OCI-LY7 (cell line): ENCODE results near the gene ZNF181. TPM values are rescaled to one million over a fixed set of nuclear protein-coding genes. Genes with fewer than 3 reads are reported as not detected.

Experiments
- BruUV-seq: library from RNA; stranded (reverse); fragments of 400-500 nt; replicated peaks from 2 replicates; lab custom pipeline; 2021; lab: Mats Ljungman, UMichigan
- CTCF ChIA-PET: fragments of 300-600 bp; sonication (Branson Sonifier 250); formaldehyde crosslinking; loops from one replicate; lab custom pipeline; 2022; ENCODE audit warnings: antibody characterized with exemption; ENCODE audit not compliant: unreplicated experiment; lab: Charles Lee
- POLR2A ChIA-PET: fragments of 300-600 bp; sonication (Branson Sonifier 250); formaldehyde crosslinking; loops from one replicate; lab custom pipeline; 2022; ENCODE audit warnings: antibody characterized with exemption; lab: Charles Lee
- DNase-seq: peaks from one replicate; pipeline ENCODE4 v3.0.0-alpha.2; 2015; ENCODE audit warnings: low spot score
- H2AFZ ChIP-seq: fragments of 200-600 bp; sonication (generic), shearing (Covaris generic); 2 replicates; pipeline ENCODE4 v1.6.1; 2014; ENCODE audit warnings: mild to moderate bottlenecking, antibody characterized with exemption, low read length, moderate library complexity
- H3K27ac ChIP-seq: fragments of 200-600 bp; sonication (generic); 2 replicates; pipeline ENCODE4 v1.5.1; 2014; ENCODE audit warnings: mixed run types, low read depth, mild to moderate bottlenecking, moderate library complexity, low read length, inconsistent platforms; ENCODE audit not compliant: poor library complexity, severe bottlenecking
- H3K36me3 ChIP-seq: fragments of 200-600 bp; sonication (generic); 2 replicates; pipeline ENCODE4 v1.6.1; 2014; ENCODE audit warnings: mild to moderate bottlenecking, antibody characterized with exemption, low read length, moderate library complexity, mixed read lengths; ENCODE audit not compliant: insufficient read depth
- H3K4me1 ChIP-seq: fragments of 200-600 bp; sonication (generic); 2 replicates; pipeline ENCODE4 v1.5.1; 2014; ENCODE audit warnings: mild to moderate bottlenecking, low read length; ENCODE audit not compliant: insufficient read depth, poor library complexity, severe bottlenecking
- H3K4me2 ChIP-seq: fragments of 200-600 bp; sonication (generic); 2 replicates; pipeline ENCODE4 v1.6.1; 2014; ENCODE audit warnings: mild to moderate bottlenecking, low read length
- H3K4me3 ChIP-seq: fragments of 200-600 bp; sonication (generic); 2 replicates; pipeline ENCODE4 v1.5.1; 2014; ENCODE audit warnings: mild to moderate bottlenecking, low read depth, low read length; ENCODE audit not compliant: poor library complexity, severe bottlenecking
- H3K79me2 ChIP-seq: fragments of 200-600 bp; sonication (generic); 2 replicates; pipeline ENCODE4 v1.6.1; 2016; ENCODE audit warnings: low read depth, mild to moderate bottlenecking, low read length, moderate library complexity, mixed read lengths; ENCODE audit not compliant: insufficient read depth
- H3K9me2 ChIP-seq: fragments of 200-600 bp; sonication (generic); 2 replicates; pipeline ENCODE4 v1.6.1; 2016; ENCODE audit warnings: mild to moderate bottlenecking, low read length, mixed read lengths; ENCODE audit not compliant: insufficient read depth
- H3K9me3 ChIP-seq: fragments of 200-600 bp; sonication (generic); 2 replicates; pipeline ENCODE4 v1.6.1; 2014; ENCODE audit warnings: mild to moderate bottlenecking, mixed run types, low read length, mixed read lengths
- H4K20me1 ChIP-seq: fragments of 200-600 bp; sonication (generic); 2 replicates; pipeline ENCODE4 v1.6.1; 2014; ENCODE audit warnings: mild to moderate bottlenecking, antibody characterized with exemption, low read length, moderate library complexity, mixed read lengths; ENCODE audit not compliant: insufficient read depth
- EZH2phosphoT487 ChIP-seq: fragments of 200-600 bp; sonication (generic); IDR thresholded peaks from 2 replicates; pipeline ENCODE4 v1.6.1; 2018; ENCODE audit warnings: low read depth, borderline replicate concordance, mild to moderate bottlenecking, mixed run types, antibody characterized with exemption, low read length, moderate library complexity, mixed read lengths
- intact Hi-C: fragments of 100-400 bp; cut with micrococcal nuclease; formaldehyde crosslinking; loops from one replicate; pipeline ENCODE4 v1.10.0; 2022; ENCODE audit not compliant: unreplicated experiment
- total RNA-seq, 2 experiments: library from RNA; depleted of rRNA in 1 of 2; stranded (reverse); fragments of >200 nt in 1 of 2; shearing (Covaris generic) in 1 of 2; gene quantifications; 2 replicates each; pipeline ENCODE4 v1.2.3, GENCODE V29; 2014 to 2022
- TF ChIP-seq, protein P1 (sequence below): fragments of 200-600 bp; sonication (generic); conservative IDR thresholded peaks from 2 replicates; pipeline ENCODE4 v1.5.1; 2014; ENCODE audit warnings: mild to moderate bottlenecking, antibody characterized with exemption, low read length, moderate library complexity, mixed read lengths

ZNF181 gene
- total RNA-seq, 2 experiments from 2014 or later = 8.3 to 18.8 TPM

DNA sequence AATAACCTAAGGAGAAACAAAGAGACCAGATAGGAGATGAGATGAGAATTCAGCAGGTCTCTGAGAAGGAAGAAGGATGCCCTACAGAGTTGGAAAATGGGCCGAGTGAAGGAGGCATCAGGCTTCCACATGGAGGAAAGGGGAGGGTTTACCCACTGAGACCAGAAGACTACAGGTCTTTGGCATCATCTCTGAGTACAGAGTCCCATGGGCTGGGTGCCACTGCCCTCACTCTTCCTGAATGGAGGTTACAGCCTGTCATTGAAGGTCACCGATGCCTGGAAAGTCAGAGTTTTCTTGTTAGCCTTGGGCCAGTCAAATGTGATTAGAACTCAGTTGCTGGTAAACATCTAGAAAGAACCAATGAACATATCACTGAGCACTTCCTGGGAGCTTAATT is 46.7 kb upstream of the ZNF181 start:
- intact Hi-C loops = no loop called here
- H3K4me3 ChIP-seq = no peak overlapping the region
- POLR2A ChIA-PET = no interaction called here

DNA sequence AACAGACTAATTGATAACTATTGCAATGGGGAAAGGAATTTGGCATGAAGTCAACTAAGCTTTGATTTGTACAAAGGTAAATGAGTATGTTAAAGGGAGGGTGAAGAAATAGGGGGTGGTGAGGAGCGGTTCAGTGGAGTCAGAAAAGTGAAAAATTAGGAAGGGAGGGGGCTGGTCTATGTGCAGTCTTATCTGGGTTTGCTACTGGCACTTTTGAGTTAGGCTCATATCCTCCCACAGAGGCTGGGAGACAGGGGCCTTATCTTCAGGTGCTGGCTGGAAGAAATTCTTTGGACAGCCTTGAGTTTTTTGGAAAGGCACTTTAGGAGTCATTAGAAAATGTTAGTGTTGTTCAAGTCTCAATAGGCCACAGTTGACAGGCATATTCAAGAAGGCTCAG is 45.5 kb upstream of the ZNF181 start:
- Histone ChIP-seq H3K27ac (no peak overlapping the region), H3K4me1 (no peaks in the 10 kb centered on the region), H3K79me2 (no peaks in the 10 kb centered on the region), H3K36me3 (peaks cover 16% of the 10 kb centered on the region), H3K9me3 (no peaks in the 10 kb centered on the region), H2AFZ (no peak overlapping the region), H4K20me1 (no peaks in the 10 kb centered on the region), H3K9me2 (no peaks in the 10 kb centered on the region; the same call in 1 of the 2 replicates), H3K4me3 (no peak overlapping the region), H3K4me2 (no peak overlapping the region)
- TF ChIP-seq, protein P1, sequence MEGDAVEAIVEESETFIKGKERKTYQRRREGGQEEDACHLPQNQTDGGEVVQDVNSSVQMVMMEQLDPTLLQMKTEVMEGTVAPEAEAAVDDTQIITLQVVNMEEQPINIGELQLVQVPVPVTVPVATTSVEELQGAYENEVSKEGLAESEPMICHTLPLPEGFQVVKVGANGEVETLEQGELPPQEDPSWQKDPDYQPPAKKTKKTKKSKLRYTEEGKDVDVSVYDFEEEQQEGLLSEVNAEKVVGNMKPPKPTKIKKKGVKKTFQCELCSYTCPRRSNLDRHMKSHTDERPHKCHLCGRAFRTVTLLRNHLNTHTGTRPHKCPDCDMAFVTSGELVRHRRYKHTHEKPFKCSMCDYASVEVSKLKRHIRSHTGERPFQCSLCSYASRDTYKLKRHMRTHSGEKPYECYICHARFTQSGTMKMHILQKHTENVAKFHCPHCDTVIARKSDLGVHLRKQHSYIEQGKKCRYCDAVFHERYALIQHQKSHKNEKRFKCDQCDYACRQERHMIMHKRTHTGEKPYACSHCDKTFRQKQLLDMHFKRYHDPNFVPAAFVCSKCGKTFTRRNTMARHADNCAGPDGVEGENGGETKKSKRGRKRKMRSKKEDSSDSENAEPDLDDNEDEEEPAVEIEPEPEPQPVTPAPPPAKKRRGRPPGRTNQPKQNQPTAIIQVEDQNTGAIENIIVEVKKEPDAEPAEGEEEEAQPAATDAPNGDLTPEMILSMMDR = no peak
- POLR2A ChIA-PET = interaction anchor here (0.6 to 0.9 kb wide), 2 partner anchors 11 to 43 kb away, joined by 3 to 8 read pairs; partner anchors contain the start of gene SCGB2B2
- intact Hi-C loops = no loop called here
- BruUV-seq = no TSS peak
- DNase-seq = no peak
- CTCF ChIA-PET = no interaction called here

More for the DNA sequence above, 46.7 kb upstream of the ZNF181 start:
- H3K79me2 ChIP-seq = no peaks in the 10 kb centered on the region
- H3K36me3 ChIP-seq = peaks cover 28% of the 10 kb centered on the region
- no peaks in the 10 kb centered on the region for H4K20me1 ChIP-seq
- H3K4me2 ChIP-seq = no peak overlapping the region
- no peak for TF ChIP-seq EZH2phosphoT487
- TF ChIP-seq, protein P1 = no peak
- no TSS peak for BruUV-seq
- no peak overlapping the region for H2AFZ ChIP-seq
- no peak for DNase-seq
- no peaks in the 10 kb centered on the region for H3K9me2 ChIP-seq
- no peak overlapping the region for H3K27ac ChIP-seq
- no peaks in the 10 kb centered on the region for H3K4me1 ChIP-seq
- CTCF ChIA-PET = no interaction called here
- no peaks in the 10 kb centered on the region for H3K9me3 ChIP-seq

DNA sequence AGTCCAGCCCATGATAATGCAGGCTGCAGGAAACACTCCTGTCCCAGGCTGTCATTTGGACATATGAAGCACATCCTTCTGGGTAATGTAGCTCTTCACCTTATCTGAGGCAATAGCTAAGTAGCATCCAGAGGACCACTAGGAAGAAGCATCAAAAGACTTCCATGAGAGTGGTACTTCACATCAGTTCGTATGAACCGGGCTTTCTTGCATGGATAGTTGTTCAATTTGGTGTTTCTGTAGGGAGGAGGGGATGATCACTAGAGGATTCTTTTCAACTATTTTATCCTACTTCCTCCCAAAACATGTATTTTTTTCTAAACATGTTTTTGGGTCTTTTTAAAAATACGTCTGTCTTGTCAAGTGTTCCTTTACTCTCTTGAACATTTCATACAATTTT is 43.7 kb upstream of the ZNF181 start:
- Histone ChIP-seq H3K79me2 (no peaks in the 10 kb centered on the region), H3K9me3 (no peaks in the 10 kb centered on the region), H3K9me2 (no peaks in the 10 kb centered on the region; the same call in 1 of the 2 replicates), H3K36me3 (no peaks in the 10 kb centered on the region), H3K4me2 (no peak overlapping the region), H3K4me3 (no peak overlapping the region), H2AFZ (no peak overlapping the region), H3K4me1 (no peaks in the 10 kb centered on the region), H3K27ac (no peak overlapping the region), H4K20me1 (no peaks in the 10 kb centered on the region)
- ChIA-PET CTCF (interaction anchor here (1.4 kb wide), 1 partner anchor 13 kb away, joined by 5 read pairs; the partner anchor contains the start of gene ZNF302), POLR2A (no interaction called here)
- no TSS peak for BruUV-seq
- TF ChIP-seq, protein P1 = no peak
- no peak for TF ChIP-seq EZH2phosphoT487
- no peak for DNase-seq
- intact Hi-C loops = no loop called here
